Lower leg skin (tissue), 3 donors: ENCODE measurements around the gene METTL22.

ENCODE experiments used
- POLR2A ChIP-seq, 2 donors: fragments of 450-650 bp; IDR thresholded peaks; one replicate each; pipeline ENCODE4 v1.6.1; 2016 to 2017; ENCODE audit warnings: antibody characterized with exemption in 2 of 2, mild to moderate bottlenecking in 1 of 2, moderate library complexity in 1 of 2
- TF ChIP-seq, protein P1 (sequence below), 3 donors: fragments of 450-650 bp; IDR thresholded peaks; one replicate each; pipeline ENCODE4 v1.5.1; 2016; ENCODE audit warnings: antibody characterized with exemption in 3 of 3, mild to moderate bottlenecking in 3 of 3, moderate library complexity in 2 of 3

DNA sequence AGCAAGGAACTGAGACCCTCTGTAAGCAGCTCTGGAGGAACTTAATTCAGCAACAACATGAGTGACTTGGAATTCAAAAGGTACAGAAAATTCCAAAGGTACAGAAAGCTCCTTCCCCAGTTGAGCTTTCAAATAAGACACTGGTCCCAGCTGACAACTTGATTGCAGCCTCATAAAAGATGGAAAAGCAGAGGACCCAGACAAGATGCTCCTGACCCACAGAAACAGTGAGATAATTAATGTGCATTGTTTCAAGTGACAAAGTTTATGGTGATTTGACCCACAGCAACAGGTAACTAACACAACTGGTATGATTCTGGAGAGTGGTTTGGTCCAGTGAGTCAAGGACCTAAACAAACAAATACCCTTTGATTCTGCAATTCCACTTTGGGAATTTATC, 15.9 kb upstream of the METTL22 start:
- TF ChIP-seq, protein P1, sequence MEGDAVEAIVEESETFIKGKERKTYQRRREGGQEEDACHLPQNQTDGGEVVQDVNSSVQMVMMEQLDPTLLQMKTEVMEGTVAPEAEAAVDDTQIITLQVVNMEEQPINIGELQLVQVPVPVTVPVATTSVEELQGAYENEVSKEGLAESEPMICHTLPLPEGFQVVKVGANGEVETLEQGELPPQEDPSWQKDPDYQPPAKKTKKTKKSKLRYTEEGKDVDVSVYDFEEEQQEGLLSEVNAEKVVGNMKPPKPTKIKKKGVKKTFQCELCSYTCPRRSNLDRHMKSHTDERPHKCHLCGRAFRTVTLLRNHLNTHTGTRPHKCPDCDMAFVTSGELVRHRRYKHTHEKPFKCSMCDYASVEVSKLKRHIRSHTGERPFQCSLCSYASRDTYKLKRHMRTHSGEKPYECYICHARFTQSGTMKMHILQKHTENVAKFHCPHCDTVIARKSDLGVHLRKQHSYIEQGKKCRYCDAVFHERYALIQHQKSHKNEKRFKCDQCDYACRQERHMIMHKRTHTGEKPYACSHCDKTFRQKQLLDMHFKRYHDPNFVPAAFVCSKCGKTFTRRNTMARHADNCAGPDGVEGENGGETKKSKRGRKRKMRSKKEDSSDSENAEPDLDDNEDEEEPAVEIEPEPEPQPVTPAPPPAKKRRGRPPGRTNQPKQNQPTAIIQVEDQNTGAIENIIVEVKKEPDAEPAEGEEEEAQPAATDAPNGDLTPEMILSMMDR (IDR thresholded peaks at IDR 0.05): no peak
- no peak for TF ChIP-seq POLR2A (IDR thresholded peaks at IDR 0.05)
